GM10266 (cell line): ENCODE data around the gene ZSCAN20.

Experiments used
- DNase-seq: peaks from one replicate; pipeline ENCODE4 v3.0.0; 2012; ENCODE audit errors: extremely low spot score
- TF ChIP-seq, protein P1 (sequence below): IDR thresholded peaks from 2 replicates; pipeline ENCODE4 v1.5.1; 2012; ENCODE audit warnings: mild to moderate bottlenecking, low read depth; ENCODE audit not compliant: control insufficient read depth, insufficient read depth; ENCODE audit errors: missing control alignments

Gene ZSCAN20

DNA sequence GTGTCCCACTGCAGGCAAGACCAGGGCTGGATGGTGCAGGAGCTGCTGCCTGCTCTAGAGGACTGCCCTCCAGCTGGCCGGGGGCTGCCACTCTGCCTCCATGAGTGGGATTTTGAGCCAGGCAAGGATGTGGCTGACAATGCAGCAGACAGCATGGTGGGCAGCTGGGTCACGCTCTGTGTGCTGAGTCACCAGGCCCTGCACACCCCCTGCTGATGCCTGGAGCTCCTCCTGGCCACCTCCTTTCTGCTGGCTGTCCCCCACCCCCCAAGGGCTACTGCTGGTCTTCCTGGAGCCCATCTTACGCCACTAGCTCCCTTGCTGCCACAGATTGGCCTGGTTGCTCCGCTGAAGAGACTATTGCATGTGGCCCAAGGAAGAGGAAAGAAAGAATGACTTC is 3.9 kb upstream of the ZSCAN20 start:
- TF ChIP-seq, protein P1, sequence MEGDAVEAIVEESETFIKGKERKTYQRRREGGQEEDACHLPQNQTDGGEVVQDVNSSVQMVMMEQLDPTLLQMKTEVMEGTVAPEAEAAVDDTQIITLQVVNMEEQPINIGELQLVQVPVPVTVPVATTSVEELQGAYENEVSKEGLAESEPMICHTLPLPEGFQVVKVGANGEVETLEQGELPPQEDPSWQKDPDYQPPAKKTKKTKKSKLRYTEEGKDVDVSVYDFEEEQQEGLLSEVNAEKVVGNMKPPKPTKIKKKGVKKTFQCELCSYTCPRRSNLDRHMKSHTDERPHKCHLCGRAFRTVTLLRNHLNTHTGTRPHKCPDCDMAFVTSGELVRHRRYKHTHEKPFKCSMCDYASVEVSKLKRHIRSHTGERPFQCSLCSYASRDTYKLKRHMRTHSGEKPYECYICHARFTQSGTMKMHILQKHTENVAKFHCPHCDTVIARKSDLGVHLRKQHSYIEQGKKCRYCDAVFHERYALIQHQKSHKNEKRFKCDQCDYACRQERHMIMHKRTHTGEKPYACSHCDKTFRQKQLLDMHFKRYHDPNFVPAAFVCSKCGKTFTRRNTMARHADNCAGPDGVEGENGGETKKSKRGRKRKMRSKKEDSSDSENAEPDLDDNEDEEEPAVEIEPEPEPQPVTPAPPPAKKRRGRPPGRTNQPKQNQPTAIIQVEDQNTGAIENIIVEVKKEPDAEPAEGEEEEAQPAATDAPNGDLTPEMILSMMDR: no peak
- DNase-seq: no peak

- DNase-seq: no peak
Observed at GRCh38 chr1:33468967-33469366, 3.5 kb upstream of the ZSCAN20 start.

GRCh38 chr1:33469691-33470090 is 2.8 kb upstream of the ZSCAN20 start:
- no peak for DNase-seq
- TF ChIP-seq, protein P1: no peak

More at GRCh38 chr1:33468967-33469366, 3.5 kb upstream of the ZSCAN20 start:
- TF ChIP-seq, protein P1: no peak

DNA sequence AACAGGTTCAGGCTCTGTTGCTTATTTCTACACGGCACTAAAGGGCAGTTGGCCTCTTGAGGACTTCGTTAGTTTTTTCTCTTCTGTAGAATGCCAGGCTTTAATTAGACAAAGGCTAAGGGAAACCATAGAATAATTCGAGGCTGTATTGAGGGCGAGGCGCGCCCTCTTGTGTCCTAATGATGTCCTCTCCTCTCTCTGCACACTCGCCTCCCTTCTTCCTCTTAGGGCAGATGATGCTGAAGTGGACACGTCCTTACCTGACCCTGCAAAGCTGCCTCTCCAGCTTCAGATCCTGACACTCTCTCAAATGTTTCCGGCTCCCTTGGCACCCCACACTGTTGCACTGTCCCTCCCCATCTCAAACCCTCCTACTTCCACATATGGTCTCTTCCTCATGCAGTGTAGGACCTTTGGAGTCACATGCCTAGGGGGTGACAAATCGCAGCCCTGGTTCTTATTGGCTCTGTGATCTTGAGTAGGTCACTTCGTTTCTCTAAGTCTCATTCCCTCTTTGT is 1.9 kb upstream of the ZSCAN20 start:
- peak; percentile 69 for DNase-seq
- TF ChIP-seq, protein P1: peak; percentile 88

DNA sequence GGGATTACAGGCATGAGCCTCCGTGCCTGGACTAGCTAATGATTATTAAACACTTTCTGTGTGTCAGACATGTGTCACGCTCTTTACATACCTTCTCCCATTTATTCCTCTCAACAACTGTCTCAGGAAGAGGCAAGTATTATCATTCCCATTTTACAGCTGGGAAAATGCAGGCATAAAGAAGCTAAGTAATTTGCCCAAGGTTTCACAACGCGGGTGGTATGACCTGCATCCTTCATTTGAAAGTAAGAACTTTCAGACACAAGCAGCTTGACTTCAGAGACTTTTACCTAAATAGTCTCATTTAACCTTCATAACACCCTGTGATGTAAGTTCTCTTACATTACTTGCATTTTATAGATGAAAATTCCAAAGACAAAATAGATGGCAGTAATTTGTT is 1.0 kb upstream of the ZSCAN20 start:
- DNase-seq: no peak
- TF ChIP-seq, protein P1: no peak

DNA sequence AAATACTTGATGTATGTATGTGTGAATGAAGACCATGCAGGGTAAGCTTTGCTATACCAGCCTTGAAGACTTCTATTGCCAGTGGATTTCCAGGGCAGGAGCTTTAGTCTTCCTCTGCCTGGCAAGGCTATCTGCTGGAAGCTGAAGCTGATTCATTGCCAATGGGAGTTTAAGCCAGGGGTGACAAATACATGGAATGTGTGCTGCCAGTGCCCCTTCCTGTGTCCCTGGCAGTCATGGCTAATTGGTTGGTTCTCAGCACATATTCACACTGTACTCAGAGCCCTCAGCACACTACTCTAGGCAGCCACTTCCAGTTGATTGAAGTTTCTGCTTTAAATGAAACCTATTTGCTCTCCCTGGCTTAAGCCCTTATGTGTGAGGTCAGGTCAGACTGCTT is 1.5 kb downstream of the ZSCAN20 start:
- no peak for DNase-seq
- TF ChIP-seq, protein P1: no peak

GRCh38 chr1:33477451-33477850 is 5.0 kb downstream of the ZSCAN20 start:
- no peak for DNase-seq
- TF ChIP-seq, protein P1: no peak
